Measurements from ENCODE around the gene DTNA. TPM values are rescaled to one million over a fixed set of nuclear protein-coding genes. Genes with fewer than 3 reads are reported as not detected.
"Not testable (repeated sequence)": the region's sequence is repeated elsewhere in the genome, so short reads cannot be mapped to it uniquely, and the experiment has no call there.

DTNA gene
- 6.2 and 7.1 TPM in 2 replicates for total RNA-seq
- long read RNA-seq, partial matches to known transcripts: 2 of 15 reads
- long read RNA-seq, other reads (novel, unspliced or antisense): 12 of 15 reads

GRCh38 chr18:34709750-34710441 is at the start of gene DTNA:
Gene DTNA (plus strand): TSS chr18:34710298. CDS start chr18:34755977, 45,679 bp downstream.
- no peak for TF ChIP-seq CTCF (IDR thresholded peaks at IDR 0.05)
- Mint-ChIP-seq H3K4me3 (ENCODE audit: unreplicated experiment) (peak within 1 kb of the TSS; percentile 73), H3K4me1 (ENCODE audit: unreplicated experiment) (peaks cover 48% of the 10 kb centered on the region), H3K27ac (ENCODE audit: unreplicated experiment) (peak within 1 kb of the TSS; percentile 98), H3K36me3 (ENCODE audit: unreplicated experiment) (no peaks in the 10 kb centered on the region), H3K9me3 (ENCODE audit: unreplicated experiment) (no peaks in the 10 kb centered on the region), H3K27me3 (ENCODE audit: unreplicated experiment) (no peaks in the 10 kb centered on the region)
- DNase-seq (ENCODE audit: extremely low spot score, unreplicated experiment): no peak

DNA sequence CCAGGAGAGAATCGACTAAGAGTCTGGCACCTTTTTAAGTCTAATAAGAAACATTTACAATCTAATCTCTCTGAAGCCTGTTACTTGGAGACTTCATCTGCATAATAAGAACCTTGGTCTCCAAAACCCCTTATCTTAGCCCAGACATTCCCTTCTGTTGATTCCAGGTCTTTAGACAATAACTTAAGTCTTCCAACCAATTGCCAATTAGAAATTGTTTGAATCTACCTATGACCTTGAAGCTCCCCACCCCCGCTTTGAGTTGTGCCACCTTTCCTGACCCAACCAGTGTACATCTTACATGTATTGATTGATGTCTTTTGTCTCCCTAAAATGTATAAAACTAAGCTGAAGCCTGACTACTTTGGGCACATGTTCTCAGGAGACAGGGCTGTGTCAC is 49.5 kb upstream of the DTNA start:
- no peak for DNase-seq (ENCODE audit: extremely low spot score, unreplicated experiment)
- TF ChIP-seq CTCF (IDR thresholded peaks at IDR 0.05): no peak
- Mint-ChIP-seq H3K4me3 (ENCODE audit: unreplicated experiment) (no peak overlapping the region), H3K27me3 (ENCODE audit: unreplicated experiment) (no peaks in the 10 kb centered on the region), H3K4me1 (ENCODE audit: unreplicated experiment) (peaks cover 27% of the 10 kb centered on the region), H3K9me3 (ENCODE audit: unreplicated experiment) (no peaks in the 10 kb centered on the region), H3K27ac (ENCODE audit: unreplicated experiment) (peak overlapping the region; percentile 95), H3K36me3 (ENCODE audit: unreplicated experiment) (no peaks in the 10 kb centered on the region)

GRCh38 chr18:34661464-34662087 is 48.5 kb upstream of the DTNA start:
- H3K4me3 Mint-ChIP-seq (ENCODE audit: unreplicated experiment): no peak overlapping the region
- no peaks in the 10 kb centered on the region for H3K27me3 Mint-ChIP-seq (ENCODE audit: unreplicated experiment)
- H3K36me3 Mint-ChIP-seq (ENCODE audit: unreplicated experiment): no peaks in the 10 kb centered on the region
- H3K9me3 Mint-ChIP-seq (ENCODE audit: unreplicated experiment): no peaks in the 10 kb centered on the region
- H3K4me1 Mint-ChIP-seq (ENCODE audit: unreplicated experiment): peaks cover 27% of the 10 kb centered on the region
- DNase-seq (ENCODE audit: extremely low spot score, unreplicated experiment): no peak
- peak overlapping the region; percentile 54 for H3K27ac Mint-ChIP-seq (ENCODE audit: unreplicated experiment)
- peak; percentile 89 for TF ChIP-seq CTCF (IDR thresholded peaks at IDR 0.05)

GRCh38 chr18:34676816-34677574 is 33.1 kb upstream of the DTNA start:
- Mint-ChIP-seq H3K4me3 (ENCODE audit: unreplicated experiment) (no peak overlapping the region), H3K9me3 (ENCODE audit: unreplicated experiment) (no peaks in the 10 kb centered on the region)

GRCh38 chr18:34689750-34690149 is 20.3 kb upstream of the DTNA start:
- DNase-seq (ENCODE audit: extremely low spot score, unreplicated experiment): not testable (repeated sequence)

More at GRCh38 chr18:34676816-34677574, 33.1 kb upstream of the DTNA start:
- no peak for DNase-seq (ENCODE audit: extremely low spot score, unreplicated experiment)
- Mint-ChIP-seq H3K4me1 (ENCODE audit: unreplicated experiment) (no peaks in the 10 kb centered on the region), H3K36me3 (ENCODE audit: unreplicated experiment) (no peaks in the 10 kb centered on the region), H3K27me3 (ENCODE audit: unreplicated experiment) (no peaks in the 10 kb centered on the region), H3K27ac (ENCODE audit: unreplicated experiment) (no peak overlapping the region)
- TF ChIP-seq CTCF (IDR thresholded peaks at IDR 0.05): no peak

More at GRCh38 chr18:34689750-34690149, 20.3 kb upstream of the DTNA start:
- H3K4me1 Mint-ChIP-seq (ENCODE audit: unreplicated experiment); H3K4me3 Mint-ChIP-seq (ENCODE audit: unreplicated experiment); H3K27me3 Mint-ChIP-seq (ENCODE audit: unreplicated experiment); H3K36me3 Mint-ChIP-seq (ENCODE audit: unreplicated experiment); H3K27ac Mint-ChIP-seq (ENCODE audit: unreplicated experiment); H3K9me3 Mint-ChIP-seq (ENCODE audit: unreplicated experiment): not testable (repeated sequence)
